ENCODE measurements around the gene ZCCHC12. TPM values are rescaled to one million over a fixed set of nuclear protein-coding genes. Genes with fewer than 3 reads are reported as not detected.
"Not testable (repeated sequence)": the region's sequence is repeated elsewhere in the genome, so short reads cannot be mapped to it uniquely, and the experiment has no call there.

ZCCHC12 gene
- total RNA-seq, 4 donors from 2014 or later, result not detected

GRCh38 chrX:118802857-118803256 is 20.8 kb upstream of the ZCCHC12 start:
- DNase-seq (ENCODE audit: low spot score in 2 of 2), result no peak

GRCh38 chrX:118807151-118808017 is 16.2 kb upstream of the ZCCHC12 start:
- TF ChIP-seq CTCF (IDR thresholded peaks at IDR 0.05), result peak; percentile 42 to 51
- TF ChIP-seq EP300 (IDR thresholded peaks at IDR 0.05), result no peak
- no peak for TF ChIP-seq POLR2AphosphoS5 (IDR thresholded peaks at IDR 0.05)
- TF ChIP-seq POLR2A (IDR thresholded peaks at IDR 0.05), result no peak
- H3K9me3 ChIP-seq, result no peaks in the 10 kb centered on the region
- no peaks in the 10 kb centered on the region for H3K36me3 ChIP-seq
- no peak overlapping the region for H3K4me3 ChIP-seq
- H3K27ac ChIP-seq, result no peak overlapping the region
- no peaks in the 10 kb centered on the region for H3K27me3 ChIP-seq
- WGBS, result 50% methylated on average over 4 of the region's 4 CpGs
- H3K4me1 ChIP-seq, result no peaks in the 10 kb centered on the region
- no peak for DNase-seq (ENCODE audit: low spot score in 2 of 2)

More at GRCh38 chrX:118802857-118803256, 20.8 kb upstream of the ZCCHC12 start:
- Histone ChIP-seq H3K9me3 (no peaks in the 10 kb centered on the region), H3K4me1 (no peaks in the 10 kb centered on the region), H3K4me3 (no peak overlapping the region), H3K36me3 (no peaks in the 10 kb centered on the region), H3K27me3 (no peaks in the 10 kb centered on the region), H3K27ac (no peak overlapping the region)
- TF ChIP-seq POLR2AphosphoS5 (IDR thresholded peaks at IDR 0.05), result no peak
- TF ChIP-seq EP300 (IDR thresholded peaks at IDR 0.05), result no peak
- TF ChIP-seq CTCF (IDR thresholded peaks at IDR 0.05), result no peak
- TF ChIP-seq POLR2A (IDR thresholded peaks at IDR 0.05), result no peak
- 43% methylated on average over 1 of the region's 1 CpG for WGBS

- not testable (repeated sequence) for DNase-seq (ENCODE audit: low spot score in 2 of 2); H3K27me3 ChIP-seq; H3K4me1 ChIP-seq; H3K36me3 ChIP-seq; H3K9me3 ChIP-seq; H3K27ac ChIP-seq; H3K4me3 ChIP-seq
- 83% methylated on average over 4 of the region's 4 CpGs for WGBS
Measured at GRCh38 chrX:118817257-118817656, 6.4 kb upstream of the ZCCHC12 start.

GRCh38 chrX:118824173-118824730 is 628 bp downstream of the ZCCHC12 start:
- peaks cover 49% of the 10 kb centered on the region for H3K27me3 ChIP-seq
- no peak overlapping the region for H3K27ac ChIP-seq
- WGBS, result 31% methylated on average over 22 of the region's 22 CpGs
- no peak for DNase-seq (ENCODE audit: low spot score in 2 of 2)
- TF ChIP-seq POLR2A (IDR thresholded peaks at IDR 0.05), result no peak
- TF ChIP-seq POLR2AphosphoS5 (IDR thresholded peaks at IDR 0.05), result no peak
- TF ChIP-seq CTCF (IDR thresholded peaks at IDR 0.05), result no peak
- no peak for TF ChIP-seq EP300 (IDR thresholded peaks at IDR 0.05)
- no peaks in the 10 kb centered on the region for H3K36me3 ChIP-seq
- H3K9me3 ChIP-seq, result no peaks in the 10 kb centered on the region
- H3K4me3 ChIP-seq, result peak overlapping the region; percentile 39
- H3K4me1 ChIP-seq, result peaks cover 15% of the 10 kb centered on the region

GRCh38 chrX:118825227-118825626 is 1.6 kb downstream of the ZCCHC12 start:
- Histone ChIP-seq H3K9me3 (no peaks in the 10 kb centered on the region), H3K36me3 (no peaks in the 10 kb centered on the region), H3K4me3 (no peak overlapping the region), H3K27me3 (peaks cover 49% of the 10 kb centered on the region), H3K27ac (no peak overlapping the region), H3K4me1 (peaks cover 15% of the 10 kb centered on the region)
- 64% methylated on average over 15 of the region's 16 CpGs for WGBS
- DNase-seq (ENCODE audit: low spot score in 2 of 2), result no peak
- no peak for TF ChIP-seq CTCF (IDR thresholded peaks at IDR 0.05)
- no peak for TF ChIP-seq POLR2AphosphoS5 (IDR thresholded peaks at IDR 0.05)
- TF ChIP-seq POLR2A (IDR thresholded peaks at IDR 0.05), result no peak
- no peak for TF ChIP-seq EP300 (IDR thresholded peaks at IDR 0.05)
